Parathyroid adenoma (tissue), 2 donors: ENCODE results near the gene GNAI2.

Experiments
- H2AFZ ChIP-seq: fragments of 300-600 bp; sonication (generic); one replicate; pipeline ENCODE4 v1.7.0; 2017; ENCODE audit warnings: antibody characterized with exemption, mild to moderate bottlenecking
- H3K27ac ChIP-seq: fragments of 300-600 bp; sonication (generic); one replicate; pipeline ENCODE4 v1.7.0; 2017
- H3K27me3 ChIP-seq: fragments of 300-600 bp; sonication (generic); one replicate; pipeline ENCODE4 v1.7.0; 2017; ENCODE audit warnings: low read length; ENCODE audit not compliant: control insufficient read depth, insufficient read depth
- H3K36me3 ChIP-seq: fragments of 300-600 bp; sonication (generic); one replicate; pipeline ENCODE4 v1.7.0; 2017; ENCODE audit warnings: low read length; ENCODE audit not compliant: control insufficient read depth, insufficient read depth
- H3K4me1 ChIP-seq: fragments of 300-600 bp; sonication (generic); one replicate; pipeline ENCODE4 v1.7.0; 2017; ENCODE audit warnings: control low read depth
- H3K4me2 ChIP-seq: fragments of 300-600 bp; sonication (generic); one replicate; pipeline ENCODE4 v1.7.0; 2017; ENCODE audit warnings: low read length
- H3K4me3 ChIP-seq: fragments of 300-600 bp; sonication (generic); one replicate; pipeline ENCODE4 v1.7.0; 2017; ENCODE audit warnings: low read depth, low read length
- H3K79me2 ChIP-seq: fragments of 300-600 bp; sonication (generic); one replicate; pipeline ENCODE4 v1.7.0; 2017; ENCODE audit warnings: control low read depth
- H3K9ac ChIP-seq: fragments of 300-600 bp; sonication (generic); one replicate; pipeline ENCODE4 v1.7.0; 2017; ENCODE audit warnings: mild to moderate bottlenecking
- H3K9me3 ChIP-seq: fragments of 300-600 bp; sonication (generic); one replicate; pipeline ENCODE4 v1.7.0; 2017; ENCODE audit warnings: low read length; ENCODE audit not compliant: control insufficient read depth
- TF ChIP-seq, protein P1 (sequence below): fragments of 300-600 bp; sonication (generic); IDR thresholded peaks from one replicate; pipeline ENCODE4 v1.7.0; 2017; ENCODE audit warnings: antibody characterized with exemption, mild to moderate bottlenecking
- donor health status: primary hyperparathyroidism.

Gene GNAI2

DNA sequence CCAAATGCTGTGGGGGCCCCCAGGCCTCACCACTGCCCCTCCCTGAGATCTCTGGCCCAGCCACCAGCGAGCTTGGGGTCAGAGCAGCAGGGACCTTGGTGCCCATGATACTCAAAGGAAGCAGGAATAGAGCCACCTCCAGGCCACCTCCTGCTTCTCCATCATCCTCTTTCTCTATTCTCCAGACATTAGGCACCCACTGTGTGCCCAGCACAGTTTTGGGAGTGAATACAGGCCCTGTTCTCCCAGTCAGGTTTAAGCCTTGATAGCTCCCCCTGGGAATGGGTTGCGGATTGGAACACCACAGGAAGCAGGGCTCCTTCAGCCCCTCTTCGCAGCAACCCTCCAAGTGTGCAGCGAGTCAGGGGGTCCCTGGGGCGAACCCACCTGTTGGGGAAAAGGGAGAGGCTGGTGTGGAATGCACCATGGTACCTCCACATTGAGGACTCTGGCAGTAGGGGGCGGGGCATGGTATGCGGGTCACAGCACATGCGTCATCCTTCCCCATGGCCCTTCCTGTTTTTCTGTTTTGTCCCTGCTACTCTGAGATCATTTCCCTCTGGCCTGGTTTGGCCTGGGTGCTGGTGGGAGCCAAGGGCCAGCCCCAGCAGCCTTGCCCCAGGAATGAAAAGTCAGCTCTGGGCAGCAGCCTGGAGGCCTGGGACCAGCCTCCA, 18.7 kb downstream of the GNAI2 start:
- TF ChIP-seq, protein P1, sequence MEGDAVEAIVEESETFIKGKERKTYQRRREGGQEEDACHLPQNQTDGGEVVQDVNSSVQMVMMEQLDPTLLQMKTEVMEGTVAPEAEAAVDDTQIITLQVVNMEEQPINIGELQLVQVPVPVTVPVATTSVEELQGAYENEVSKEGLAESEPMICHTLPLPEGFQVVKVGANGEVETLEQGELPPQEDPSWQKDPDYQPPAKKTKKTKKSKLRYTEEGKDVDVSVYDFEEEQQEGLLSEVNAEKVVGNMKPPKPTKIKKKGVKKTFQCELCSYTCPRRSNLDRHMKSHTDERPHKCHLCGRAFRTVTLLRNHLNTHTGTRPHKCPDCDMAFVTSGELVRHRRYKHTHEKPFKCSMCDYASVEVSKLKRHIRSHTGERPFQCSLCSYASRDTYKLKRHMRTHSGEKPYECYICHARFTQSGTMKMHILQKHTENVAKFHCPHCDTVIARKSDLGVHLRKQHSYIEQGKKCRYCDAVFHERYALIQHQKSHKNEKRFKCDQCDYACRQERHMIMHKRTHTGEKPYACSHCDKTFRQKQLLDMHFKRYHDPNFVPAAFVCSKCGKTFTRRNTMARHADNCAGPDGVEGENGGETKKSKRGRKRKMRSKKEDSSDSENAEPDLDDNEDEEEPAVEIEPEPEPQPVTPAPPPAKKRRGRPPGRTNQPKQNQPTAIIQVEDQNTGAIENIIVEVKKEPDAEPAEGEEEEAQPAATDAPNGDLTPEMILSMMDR, result no peak
- Histone ChIP-seq H3K36me3 (no peaks in the 10 kb centered on the region), H3K4me2 (no peak overlapping the region), H3K4me3 (no peak overlapping the region), H3K9me3 (no peaks in the 10 kb centered on the region), H2AFZ (no peak overlapping the region), H3K9ac (no peak overlapping the region), H3K27me3 (no peaks in the 10 kb centered on the region), H3K27ac (peak overlapping the region; percentile 55), H3K4me1 (peaks cover 18% of the 10 kb centered on the region), H3K79me2 (peaks cover 36% of the 10 kb centered on the region)

DNA sequence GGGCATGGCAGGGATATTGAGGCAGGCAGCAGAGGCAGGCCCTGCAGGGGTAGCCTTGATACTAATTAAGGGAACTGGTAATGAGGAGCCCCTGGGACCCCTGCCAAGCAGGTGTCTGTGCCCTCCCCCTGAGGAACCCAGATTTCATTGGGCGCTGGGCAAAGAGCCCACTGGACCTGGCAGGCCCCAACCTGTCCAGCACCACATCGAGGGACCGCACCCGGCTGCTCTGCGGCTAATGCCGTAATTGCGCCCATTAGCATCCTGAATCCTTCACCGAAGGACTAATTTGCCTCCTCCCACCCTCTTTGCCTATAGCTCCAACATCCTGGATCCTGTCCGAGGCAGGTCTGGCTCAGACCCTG, 19.2 kb downstream of the GNAI2 start:
- Histone ChIP-seq H2AFZ (no peak overlapping the region), H3K36me3 (no peaks in the 10 kb centered on the region), H3K27me3 (no peaks in the 10 kb centered on the region), H3K4me2 (no peak overlapping the region), H3K9ac (no peak overlapping the region), H3K27ac (peak overlapping the region; percentile 42), H3K4me3 (no peak overlapping the region), H3K4me1 (peaks cover 16% of the 10 kb centered on the region), H3K79me2 (peaks cover 30% of the 10 kb centered on the region), H3K9me3 (no peaks in the 10 kb centered on the region)
- TF ChIP-seq, protein P1, result no peak

DNA sequence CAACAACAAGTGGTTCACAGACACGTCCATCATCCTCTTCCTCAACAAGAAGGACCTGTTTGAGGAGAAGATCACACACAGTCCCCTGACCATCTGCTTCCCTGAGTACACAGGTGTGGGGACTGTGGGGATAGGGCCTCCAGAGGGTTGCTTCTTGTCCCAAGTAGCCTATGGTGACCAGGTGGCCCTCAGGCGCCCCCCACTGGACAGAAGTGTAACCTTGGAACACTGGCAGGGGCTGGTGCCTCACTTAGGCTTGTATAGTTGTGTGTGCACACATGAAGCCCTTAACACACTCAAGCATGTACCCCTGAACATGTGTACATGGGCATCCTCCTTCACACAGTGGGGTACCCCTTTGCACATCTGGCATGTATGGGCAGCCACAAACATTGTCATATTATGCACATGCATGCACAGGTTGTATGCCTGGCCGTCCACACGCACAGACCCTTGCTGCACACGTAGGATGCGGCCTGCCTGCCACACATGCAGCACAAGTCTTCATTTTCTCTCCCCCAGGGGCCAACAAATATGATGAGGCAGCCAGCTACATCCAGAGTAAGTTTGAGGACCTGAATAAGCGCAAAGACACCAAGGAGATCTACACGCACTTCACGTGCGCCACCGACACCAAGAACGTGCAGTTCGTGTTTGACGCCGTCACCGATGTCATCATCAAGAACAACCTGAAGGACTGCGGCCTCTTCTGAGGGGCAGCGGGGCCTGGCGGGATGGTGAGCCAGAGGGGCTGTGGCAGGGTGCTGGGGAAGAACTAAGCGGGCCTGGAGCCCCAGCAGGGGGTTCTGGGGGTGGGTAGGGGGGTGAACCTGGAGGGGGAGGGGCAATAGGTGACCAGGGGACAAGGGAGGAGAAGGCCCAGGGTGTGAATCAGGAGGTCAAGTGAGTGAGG, 21.2 kb downstream of the GNAI2 start:
- Histone ChIP-seq H3K36me3 (no peaks in the 10 kb centered on the region), H3K4me1 (peaks cover 18% of the 10 kb centered on the region), H3K9me3 (no peaks in the 10 kb centered on the region), H3K4me3 (no peak overlapping the region), H3K4me2 (no peak overlapping the region), H3K27me3 (no peaks in the 10 kb centered on the region), H3K9ac (no peak overlapping the region), H3K79me2 (peaks cover 12% of the 10 kb centered on the region), H2AFZ (no peak overlapping the region), H3K27ac (no peak overlapping the region)
- TF ChIP-seq, protein P1, result peak; percentile 32

DNA sequence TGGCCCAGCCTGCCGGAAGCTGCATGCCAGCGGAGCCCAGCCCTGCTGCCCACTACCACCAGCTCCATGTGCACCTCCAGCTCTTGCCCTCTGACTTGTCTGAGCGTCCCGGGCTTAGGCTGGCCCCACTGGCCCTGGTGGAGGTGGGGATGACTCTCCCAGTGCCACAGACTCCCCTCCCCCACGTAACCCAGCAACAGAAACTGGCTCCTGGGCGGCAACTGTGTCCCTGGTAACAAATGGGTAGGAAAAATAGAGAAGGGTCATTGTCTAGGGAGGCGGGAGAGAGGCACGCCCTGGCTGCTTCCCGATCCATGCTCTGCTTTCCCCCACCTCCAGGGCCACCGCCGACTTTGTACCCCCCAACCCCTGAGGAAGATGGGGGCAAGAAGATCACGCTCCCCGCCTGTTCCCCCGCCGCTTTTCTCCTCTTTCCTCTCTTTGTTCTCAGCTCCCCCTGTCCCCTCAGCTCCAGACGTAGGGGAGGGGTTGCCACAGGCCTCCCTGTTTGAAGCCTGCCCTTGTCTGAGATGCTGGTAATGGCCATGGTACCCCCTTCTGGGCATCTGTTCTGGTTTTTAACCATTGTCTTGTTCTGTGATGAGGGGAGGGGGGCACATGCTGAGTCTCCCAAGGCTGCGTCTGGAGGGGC, 22.2 kb downstream of the GNAI2 start:
- Histone ChIP-seq H3K9me3 (no peaks in the 10 kb centered on the region), H3K4me3 (no peak overlapping the region), H2AFZ (no peak overlapping the region), H3K79me2 (peaks cover 3% of the 10 kb centered on the region), H3K4me2 (no peak overlapping the region), H3K27me3 (no peaks in the 10 kb centered on the region), H3K27ac (no peak overlapping the region), H3K9ac (no peak overlapping the region), H3K4me1 (peaks cover 18% of the 10 kb centered on the region), H3K36me3 (no peaks in the 10 kb centered on the region)
- TF ChIP-seq, protein P1, result no peak
